LNCaP clone FGC (cell line): ENCODE data around the gene GANC.
"Not testable (repeated sequence)": the region's sequence is repeated elsewhere in the genome, so short reads cannot be mapped to it uniquely, and the experiment has no call there.

Experiments
- DNase-seq: peaks from one replicate; pipeline ENCODE4 v3.0.0-alpha.2; 2011; ENCODE audit warnings: low read depth
- H3K4me3 ChIP-seq: 2 replicates; pipeline ENCODE4 v1.5.1; 2011; ENCODE audit warnings: mild to moderate bottlenecking, low read depth, low read length, control low read depth
- TF ChIP-seq, protein P1 (sequence below): IDR thresholded peaks from 2 replicates; pipeline ENCODE4 v1.5.1; 2012; ENCODE audit warnings: mild to moderate bottlenecking; ENCODE audit not compliant: control insufficient read depth, insufficient read depth; ENCODE audit errors: extremely low read depth

The GANC gene, protein sequence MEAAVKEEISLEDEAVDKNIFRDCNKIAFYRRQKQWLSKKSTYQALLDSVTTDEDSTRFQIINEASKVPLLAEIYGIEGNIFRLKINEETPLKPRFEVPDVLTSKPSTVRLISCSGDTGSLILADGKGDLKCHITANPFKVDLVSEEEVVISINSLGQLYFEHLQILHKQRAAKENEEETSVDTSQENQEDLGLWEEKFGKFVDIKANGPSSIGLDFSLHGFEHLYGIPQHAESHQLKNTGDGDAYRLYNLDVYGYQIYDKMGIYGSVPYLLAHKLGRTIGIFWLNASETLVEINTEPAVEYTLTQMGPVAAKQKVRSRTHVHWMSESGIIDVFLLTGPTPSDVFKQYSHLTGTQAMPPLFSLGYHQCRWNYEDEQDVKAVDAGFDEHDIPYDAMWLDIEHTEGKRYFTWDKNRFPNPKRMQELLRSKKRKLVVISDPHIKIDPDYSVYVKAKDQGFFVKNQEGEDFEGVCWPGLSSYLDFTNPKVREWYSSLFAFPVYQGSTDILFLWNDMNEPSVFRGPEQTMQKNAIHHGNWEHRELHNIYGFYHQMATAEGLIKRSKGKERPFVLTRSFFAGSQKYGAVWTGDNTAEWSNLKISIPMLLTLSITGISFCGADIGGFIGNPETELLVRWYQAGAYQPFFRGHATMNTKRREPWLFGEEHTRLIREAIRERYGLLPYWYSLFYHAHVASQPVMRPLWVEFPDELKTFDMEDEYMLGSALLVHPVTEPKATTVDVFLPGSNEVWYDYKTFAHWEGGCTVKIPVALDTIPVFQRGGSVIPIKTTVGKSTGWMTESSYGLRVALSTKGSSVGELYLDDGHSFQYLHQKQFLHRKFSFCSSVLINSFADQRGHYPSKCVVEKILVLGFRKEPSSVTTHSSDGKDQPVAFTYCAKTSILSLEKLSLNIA (N-terminal part only)

DNA sequence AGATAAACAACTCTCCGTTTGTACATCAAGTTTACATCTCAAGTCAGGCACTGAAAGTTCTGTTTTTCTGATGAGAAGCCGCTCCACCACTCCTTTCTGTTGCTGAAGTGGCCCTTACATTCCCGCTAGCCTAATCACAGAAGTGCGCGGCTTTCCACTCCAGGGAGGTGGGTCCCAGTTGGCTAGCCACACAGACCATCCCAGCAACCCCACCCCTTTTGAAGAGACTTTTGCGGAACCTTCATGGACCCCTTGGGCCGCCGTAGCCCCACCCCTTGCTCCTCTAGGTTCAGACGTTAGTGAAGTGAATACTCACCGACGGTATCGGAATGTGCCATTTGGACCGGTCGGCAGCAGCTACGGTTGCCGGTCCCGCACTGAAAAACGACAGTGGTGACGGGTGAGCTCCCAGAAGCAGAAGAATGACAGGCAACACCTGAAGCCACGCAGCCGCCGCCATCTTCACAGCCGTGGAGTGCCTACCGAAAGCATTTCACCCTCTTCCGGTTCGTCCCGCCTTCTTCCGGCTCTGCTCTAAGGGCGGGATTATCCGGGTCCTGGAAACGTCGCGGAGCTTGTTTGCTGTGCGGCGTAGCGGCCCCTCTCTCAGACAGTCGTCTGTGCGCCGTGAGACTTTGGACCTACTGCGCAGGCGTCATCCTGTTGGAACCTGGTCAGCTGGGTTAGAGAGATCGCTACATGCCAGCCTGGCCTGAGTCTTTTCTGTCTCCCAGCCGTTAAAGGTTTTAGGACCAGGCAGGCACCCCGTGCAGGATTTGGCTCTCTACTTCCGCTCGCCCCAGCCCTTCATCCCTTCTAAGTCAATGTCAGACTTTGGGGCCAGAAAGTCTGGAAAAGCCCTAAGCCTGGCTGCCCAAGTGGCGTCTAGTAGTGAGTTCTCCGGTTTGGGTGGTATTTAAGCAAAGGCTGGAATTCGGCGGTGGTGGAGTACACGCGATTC lies at the start of gene GANC, which contains the start of gene TMEM87A:
GANC (plus strand) TSS at position 263 of the 961 bp plus-strand sequence. CDS start 1,281 bp downstream, outside the sequence.
TMEM87A (minus strand) TSS at position 495 of the 961 bp plus-strand sequence; CDS start at position 460, 35 bp downstream.
- peak; percentile 97 for DNase-seq
- H3K4me3 ChIP-seq, result peak within 1 kb of the TSS; percentile 81
- TF ChIP-seq, protein P1, sequence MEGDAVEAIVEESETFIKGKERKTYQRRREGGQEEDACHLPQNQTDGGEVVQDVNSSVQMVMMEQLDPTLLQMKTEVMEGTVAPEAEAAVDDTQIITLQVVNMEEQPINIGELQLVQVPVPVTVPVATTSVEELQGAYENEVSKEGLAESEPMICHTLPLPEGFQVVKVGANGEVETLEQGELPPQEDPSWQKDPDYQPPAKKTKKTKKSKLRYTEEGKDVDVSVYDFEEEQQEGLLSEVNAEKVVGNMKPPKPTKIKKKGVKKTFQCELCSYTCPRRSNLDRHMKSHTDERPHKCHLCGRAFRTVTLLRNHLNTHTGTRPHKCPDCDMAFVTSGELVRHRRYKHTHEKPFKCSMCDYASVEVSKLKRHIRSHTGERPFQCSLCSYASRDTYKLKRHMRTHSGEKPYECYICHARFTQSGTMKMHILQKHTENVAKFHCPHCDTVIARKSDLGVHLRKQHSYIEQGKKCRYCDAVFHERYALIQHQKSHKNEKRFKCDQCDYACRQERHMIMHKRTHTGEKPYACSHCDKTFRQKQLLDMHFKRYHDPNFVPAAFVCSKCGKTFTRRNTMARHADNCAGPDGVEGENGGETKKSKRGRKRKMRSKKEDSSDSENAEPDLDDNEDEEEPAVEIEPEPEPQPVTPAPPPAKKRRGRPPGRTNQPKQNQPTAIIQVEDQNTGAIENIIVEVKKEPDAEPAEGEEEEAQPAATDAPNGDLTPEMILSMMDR, result no peak

DNA sequence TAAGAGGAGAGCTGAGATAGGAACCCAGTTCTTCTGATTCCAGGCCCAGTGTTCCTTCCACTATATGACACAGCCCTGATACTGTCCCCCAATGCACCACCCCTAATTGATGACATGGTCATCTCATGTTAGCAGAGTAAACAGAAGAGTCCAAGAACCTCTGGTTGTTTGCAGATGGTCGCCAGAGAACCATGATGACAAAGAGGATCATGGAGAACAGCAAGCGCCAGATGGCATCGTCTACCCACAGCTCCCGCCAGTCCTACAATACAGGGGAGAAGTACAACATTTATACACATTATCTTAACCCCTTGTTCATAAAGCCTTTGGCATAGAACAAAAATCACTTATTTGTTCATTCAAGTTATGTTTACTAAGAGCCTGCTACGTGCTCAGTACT lies 46.4 kb upstream of the GANC start:
- H3K4me3 ChIP-seq, result no peak overlapping the region
- no peak for DNase-seq
- TF ChIP-seq, protein P1, result no peak

DNA sequence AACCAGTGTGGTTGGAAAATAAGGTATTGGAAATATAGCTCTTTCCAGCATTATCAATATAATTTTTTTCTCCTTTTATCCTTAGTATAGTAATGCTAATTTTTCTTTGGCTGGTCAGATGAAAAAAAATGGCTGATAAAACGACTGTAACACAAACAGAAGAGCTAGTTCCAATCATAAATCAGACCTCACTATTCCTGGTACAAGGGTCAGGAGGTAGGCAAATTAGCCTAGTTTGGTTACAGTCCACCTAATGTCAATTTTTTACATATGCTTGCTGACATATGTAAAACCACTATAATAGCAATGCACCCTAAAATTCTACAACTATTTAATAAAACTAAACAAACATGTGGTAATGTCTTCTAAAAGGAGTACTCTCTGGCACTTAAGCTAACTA lies 45.0 kb upstream of the GANC start:
- DNase-seq, result no peak
- H3K4me3 ChIP-seq, result no peak overlapping the region
- TF ChIP-seq, protein P1, result no peak

DNA sequence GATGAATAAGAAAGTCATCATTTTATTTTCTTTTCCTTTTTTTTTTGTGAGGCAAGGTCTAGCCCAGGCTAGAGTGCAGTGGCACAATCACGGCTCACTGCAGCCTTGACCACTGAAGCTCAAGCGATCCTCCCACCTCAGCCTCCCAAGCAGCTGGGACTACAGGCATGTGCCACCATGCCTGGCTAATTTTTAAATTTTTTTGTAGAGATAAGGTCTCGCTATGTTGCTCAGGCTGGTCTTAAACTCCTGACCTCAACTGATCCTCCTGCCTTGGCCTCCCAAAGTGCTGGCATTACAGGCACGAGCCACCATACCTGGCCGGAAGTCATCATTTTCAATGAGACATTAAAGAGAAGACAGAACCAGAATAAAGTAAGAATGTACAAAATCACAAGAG lies 44.0 kb upstream of the GANC start:
- H3K4me3 ChIP-seq, DNase-seq: not testable (repeated sequence)

DNA sequence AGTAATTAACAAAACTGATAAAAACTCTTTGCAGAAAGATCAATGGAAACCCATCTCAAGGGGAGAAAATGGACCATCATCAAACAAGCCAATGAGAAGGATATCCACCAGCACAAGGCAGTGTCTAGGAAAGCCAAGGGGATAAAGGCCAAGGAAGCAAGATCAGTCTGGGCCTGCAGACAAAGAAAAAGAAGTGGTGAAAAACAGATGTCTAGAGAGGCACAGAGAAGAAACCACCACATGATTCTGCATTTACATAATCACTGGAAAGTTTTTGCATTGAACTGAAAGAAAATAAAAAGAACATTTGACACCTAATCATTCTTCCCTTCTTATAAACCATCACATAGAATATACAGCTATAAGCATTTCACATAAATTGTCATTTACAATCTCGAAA lies 41.9 kb upstream of the GANC start:
- TF ChIP-seq, protein P1, result no peak
- no peak for DNase-seq
- no peak overlapping the region for H3K4me3 ChIP-seq

DNA sequence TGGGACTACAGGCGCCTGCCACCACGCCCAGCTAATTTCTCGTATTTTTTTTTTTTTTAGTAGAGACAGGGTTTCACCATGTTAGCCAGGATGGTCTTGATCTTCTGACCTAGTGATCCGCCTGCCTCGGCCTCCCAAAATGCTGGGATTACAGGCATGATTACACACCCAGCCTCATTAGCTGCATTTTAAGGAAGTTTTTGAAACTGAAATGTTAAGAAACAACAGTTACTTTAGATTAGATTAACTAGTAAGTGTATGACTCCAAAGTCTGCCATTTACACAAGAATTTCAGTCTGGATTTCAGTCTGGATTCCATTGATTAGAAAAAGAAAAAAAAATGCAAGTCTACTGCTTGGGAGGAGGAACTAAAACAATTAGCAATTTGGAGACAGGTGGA lies 40.4 kb upstream of the GANC start:
- no peak for DNase-seq
- TF ChIP-seq, protein P1, result no peak
- no peak overlapping the region for H3K4me3 ChIP-seq

DNA sequence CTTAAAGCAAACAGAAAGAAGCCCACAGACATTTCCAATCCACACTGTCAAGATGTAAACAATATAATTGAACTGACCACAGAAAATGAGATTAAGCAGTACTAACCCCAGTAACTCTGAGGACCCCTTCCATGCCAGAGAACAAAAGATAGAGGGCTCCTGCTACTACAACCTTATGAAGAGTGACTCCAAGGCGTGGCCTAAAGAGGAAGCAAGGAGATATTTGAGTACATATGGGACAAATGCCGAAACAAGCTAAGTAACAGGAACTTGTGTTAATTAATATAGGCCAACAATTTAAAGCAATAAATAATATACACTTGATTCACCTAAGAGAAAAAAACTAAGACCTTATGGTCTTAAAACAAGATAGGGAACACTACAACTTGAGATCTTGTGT lies 39.9 kb upstream of the GANC start:
- H3K4me3 ChIP-seq, result no peak overlapping the region
- TF ChIP-seq, protein P1, result no peak
- DNase-seq, result no peak
